HepG2 (cell line): ENCODE measurements around the gene SLC5A10. TPM values are rescaled to one million over a fixed set of nuclear protein-coding genes. Genes with fewer than 3 reads are reported as not detected.

ENCODE experiments used
- CBX5 ChIP-seq: sonication (generic); formaldehyde crosslinking; IDR thresholded peaks from 2 replicates; pipeline ENCODE4 v1.4.0; 2020; ENCODE audit warnings: missing genetic modification reagents, borderline replicate concordance
- ELK4 ChIP-seq: sonication (generic); formaldehyde crosslinking; IDR thresholded peaks from 2 replicates; pipeline ENCODE4 v1.9.0; 2021; ENCODE audit warnings: missing genetic modification reagents, borderline replicate concordance
- GABPA ChIP-seq, 2 experiments: IDR thresholded peaks; 2 replicates each; pipeline ENCODE4 v1.6.1; 2011 to 2016; ENCODE audit warnings: low read depth in 2 of 2, low read length in 1 of 2, missing biosample characterization in 1 of 2, missing genetic modification characterization in 1 of 2
- KDM5B ChIP-seq: sonication (generic); formaldehyde crosslinking; IDR thresholded peaks from 2 replicates; pipeline ENCODE4 v1.4.0; 2020; ENCODE audit warnings: missing genetic modification reagents, mild to moderate bottlenecking, borderline replicate concordance
- MAFG ChIP-seq: sonication (generic); formaldehyde crosslinking; IDR thresholded peaks from 2 replicates; pipeline ENCODE4 v1.5.1; 2020; ENCODE audit warnings: mild to moderate bottlenecking, missing genetic modification reagents
- MXI1 ChIP-seq: IDR thresholded peaks from 3 replicates; pipeline ENCODE4 v1.6.1; 2012; ENCODE audit warnings: low read depth, low read length, inconsistent platforms, borderline replicate concordance
- PITX1 ChIP-seq: sonication (generic); formaldehyde crosslinking; IDR thresholded peaks from 2 replicates; pipeline ENCODE4 v1.5.1; 2020; ENCODE audit warnings: mild to moderate bottlenecking, missing genetic modification reagents
- TBX2 ChIP-seq: sonication (generic); formaldehyde crosslinking; IDR thresholded peaks from 2 replicates; pipeline ENCODE4 v1.5.0; 2020; ENCODE audit warnings: missing genetic modification reagents, mild to moderate bottlenecking, borderline replicate concordance
- ZFP91 ChIP-seq: sonication (generic); formaldehyde crosslinking; IDR thresholded peaks from 2 replicates; pipeline ENCODE4 v1.9.0; 2022; ENCODE audit warnings: missing genetic modification reagents, mild to moderate bottlenecking, borderline replicate concordance
- ZHX2 ChIP-seq, 2 experiments: sonication (generic) in 1 of 2; formaldehyde crosslinking in 1 of 2; IDR thresholded peaks; 2 replicates each; pipeline versions ENCODE4 v1.6.1 to v1.9.0; 2014 to 2022; ENCODE audit warnings: antibody characterized with exemption in 1 of 2, borderline replicate concordance in 1 of 2, inconsistent platforms in 1 of 2, low read depth in 1 of 2, missing genetic modification reagents in 1 of 2
- ZNF609 ChIP-seq: sonication (generic); formaldehyde crosslinking; IDR thresholded peaks from 2 replicates; pipeline ENCODE4 v1.4.0; 2020; ENCODE audit warnings: mild to moderate bottlenecking, missing genetic modification reagents, borderline replicate concordance
- ZNF746 ChIP-seq: sonication (generic); formaldehyde crosslinking; IDR thresholded peaks from 2 replicates; pipeline ENCODE4 v1.8.0; 2022; ENCODE audit warnings: mild to moderate bottlenecking, missing genetic modification reagents
- polyA plus RNA-seq, 8 experiments: library from polyadenylated mRNA; depleted of rRNA in 3 of 8; stranded (reverse) in 7 of 8; unstranded in 1 of 8; fragments of >200 nt; fragmentation: Illumina TruSeq in 4 of 8; extraction: Trizol in 4 of 8; gene quantifications; 2 replicates each; pipeline versions ENCODE4 v1.2.1 to v1.2.3, GENCODE V29; 2011 to 2016; ENCODE audit warnings: low read depth in 4 of 8, missing spikeins in 1 of 8, mixed read lengths in 1 of 8; ENCODE audit not compliant: insufficient read depth in 1 of 8
- total RNA-seq, 5 experiments: library from RNA; depleted of rRNA; stranded (reverse); fragments of >200 nt; fragmentation: Illumina TruSeq; extraction: Trizol; gene quantifications; 2 replicates each; pipeline ENCODE4 v1.2.3, GENCODE V29; 2016; ENCODE audit warnings: low read depth in 1 of 5

SLC5A10 gene
- total and polyA plus RNA-seq, 2 of the 13 experiments (the other 11 are each of a cell fraction or from before 2014, with no cell fraction given), result 0.05 TPM; not detected in 1

- TF ChIP-seq ZHX2 (IDR thresholded peaks at IDR 0.05; ENCODE audit: low read depth), result 0 out of 2 replicates have a peak, but pooled peaks have one; percentile 6
- no peak for TF ChIP-seq ZHX2 (CRISPR knock-in tag; IDR thresholded peaks at IDR 0.05; ENCODE audit: borderline replicate concordance)
- TF ChIP-seq CBX5 (CRISPR knock-in tag), result no peak
- TF ChIP-seq PITX1, result peak; percentile 13; the same call in 1 of the 2 replicates
- TF ChIP-seq ZFP91 (CRISPR knock-in tag), result peak; percentile 53; the same call in 1 of the 2 replicates
- peak; percentile 52; the same call in 1 of the 2 replicates for TF ChIP-seq ZNF746 (CRISPR knock-in tag)
- TF ChIP-seq MXI1, result peak; percentile 40; the same call in 1 of the 3 replicates
- 0 out of 2 replicates have a peak, but pooled peaks have one; percentile 10 for TF ChIP-seq GABPA (IDR thresholded peaks at IDR 0.05; ENCODE audit: low read depth, low read length)
- TF ChIP-seq GABPA (CRISPR knock-in tag; IDR thresholded peaks at IDR 0.05; ENCODE audit: low read depth), result 0 out of 2 replicates have a peak, but pooled peaks have one; percentile 38
- TF ChIP-seq MAFG (CRISPR knock-in tag), result no peak
- TF ChIP-seq KDM5B (CRISPR knock-in tag), result peak; percentile 58; the same call in 1 of the 2 replicates
- no peak for TF ChIP-seq ELK4
- peak; percentile 75 for TF ChIP-seq ZNF609 (CRISPR knock-in tag)
- TF ChIP-seq TBX2 (CRISPR knock-in tag), result peak; percentile 77; the same call in 1 of the 2 replicates
These were observed 29.9 kb downstream of the SLC5A10 start (continued) for GRCh38 chr17:18981642-18982424.
